GM12892 (cell line): ENCODE data around the gene FBLN2.

Experiments
- POLR2A ChIP-seq: IDR thresholded peaks from 2 replicates; pipeline ENCODE4 v1.6.1; 2011; ENCODE audit warnings: low read depth, low read length, control low read depth
- POLR2AphosphoS5 ChIP-seq: IDR thresholded peaks from 2 replicates; pipeline ENCODE4 v1.6.1; 2011; ENCODE audit warnings: low read depth, low read length, control low read depth

DNA sequence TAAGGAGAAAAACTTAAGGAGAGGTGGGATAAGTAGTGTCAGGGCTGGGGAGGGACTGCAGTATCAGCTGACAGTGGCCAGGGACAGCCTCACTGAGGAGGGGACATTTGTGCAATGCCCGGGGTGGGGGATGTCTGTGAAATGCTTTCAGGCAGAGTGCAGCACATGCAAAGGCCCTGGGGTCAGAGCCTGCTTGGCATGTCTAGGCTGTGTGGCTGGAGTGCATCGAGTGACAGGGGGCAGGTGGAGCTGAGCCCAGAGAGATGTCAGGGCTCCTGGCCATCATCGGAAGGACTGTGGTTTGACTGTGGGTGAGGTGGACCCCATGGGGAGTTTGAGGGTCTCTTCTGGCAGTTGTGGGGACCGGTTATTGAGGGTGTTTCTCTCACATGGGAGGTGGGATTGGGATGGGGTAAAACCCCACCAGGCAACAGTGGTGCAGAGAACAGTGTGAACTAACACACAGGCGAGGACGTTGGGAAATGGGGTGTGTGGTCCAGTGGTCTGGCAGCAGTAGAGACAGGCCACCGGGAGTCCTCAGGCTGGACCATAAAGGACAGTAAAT, 61.2 kb downstream of the FBLN2 start:
- TF ChIP-seq POLR2A (no peak), POLR2AphosphoS5 (no peak)
